Gastroesophageal sphincter (tissue), 4 donors: ENCODE data around the gene ADCY2. TPM values are rescaled to one million over a fixed set of nuclear protein-coding genes. Genes with fewer than 3 reads are reported as not detected.
A peak's percentile ranks its signal among the peaks of the same experiment; 100 is the strongest.

Experiments used
- ATAC-seq: fragments of 150-250 bp; one replicate; pipeline ENCODE4 v1.9.1; 2016; ENCODE audit warnings: mild to moderate bottlenecking, moderate library complexity
- H3K27ac ChIP-seq, 4 donors: fragments of 200-600 bp; sonication (generic) in 3 of 4; 1 replicate in 3 of 4; 2 replicates in 1 of 4; pipeline ENCODE4 v1.5.1; 2016 to 2019
- H3K27me3 ChIP-seq: fragments of 200-600 bp; sonication (generic); one replicate; pipeline ENCODE4 v1.5.1; 2019
- H3K36me3 ChIP-seq, 2 donors: fragments of 200-600 bp; sonication (generic); one replicate each; pipeline ENCODE4 v1.5.1; 2019; ENCODE audit warnings: control low read depth in 1 of 2
- H3K4me1 ChIP-seq, 3 donors: fragments of 200-600 bp; sonication (generic); 1 replicate in 2 of 3; 2 replicates in 1 of 3; pipeline ENCODE4 v1.5.1; 2016 to 2019; ENCODE audit warnings: control low read depth in 2 of 3
- H3K4me3 ChIP-seq, 2 donors: fragments of 200-600 bp; sonication (generic); one replicate each; pipeline ENCODE4 v1.5.1; 2019; ENCODE audit warnings: mild to moderate bottlenecking in 1 of 2, moderate library complexity in 1 of 2
- H3K9me3 ChIP-seq, 3 donors: fragments of 200-600 bp; sonication (generic); one replicate each; pipeline ENCODE4 v1.5.1; 2017 to 2019; ENCODE audit warnings: control low read depth in 2 of 3
- EP300 ChIP-seq: sonication (generic); formaldehyde crosslinking; IDR thresholded peaks from one replicate; pipeline ENCODE4 v1.6.1; 2017; ENCODE audit warnings: antibody characterized with exemption, mild to moderate bottlenecking
- POLR2A ChIP-seq, 2 donors: fragments of 450-650 bp; IDR thresholded peaks; one replicate each; pipeline ENCODE4 v1.6.1; 2017; ENCODE audit warnings: antibody characterized with exemption in 2 of 2, mild to moderate bottlenecking in 2 of 2, moderate library complexity in 1 of 2
- POLR2AphosphoS5 ChIP-seq: sonication (generic); formaldehyde crosslinking; IDR thresholded peaks from one replicate; pipeline ENCODE4 v1.6.1; 2017; ENCODE audit warnings: antibody characterized with exemption
- WGBS, 2 donors: methylation state at CpG; one replicate each; pipeline ENCODE4 v1.1.5; 2018; ENCODE audit warnings: low coverage in 1 of 2; 5-methylcytosine and 5-hydroxymethylcytosine counted together
- total RNA-seq, 4 donors: library from RNA; depleted of rRNA; stranded (reverse); fragments of >200 nt; gene quantifications; one replicate each; pipeline ENCODE4 v1.1.0, GENCODE V29; 2016
- TF ChIP-seq, protein P1 (sequence below), 4 experiments: fragments of 200-600 bp in 2 of 4; fragments of 450-650 bp in 2 of 4; sonication (generic) in 1 of 4; IDR thresholded peaks; one replicate each; pipeline ENCODE4 v1.5.1; 2017 to 2019; ENCODE audit warnings: antibody characterized with exemption in 4 of 4, mild to moderate bottlenecking in 2 of 4, moderate library complexity in 2 of 4

The ADCY2 gene
- total RNA-seq, 4 donors from 2014 or later = 5.8 to 15.9 (median 8.9) TPM

DNA sequence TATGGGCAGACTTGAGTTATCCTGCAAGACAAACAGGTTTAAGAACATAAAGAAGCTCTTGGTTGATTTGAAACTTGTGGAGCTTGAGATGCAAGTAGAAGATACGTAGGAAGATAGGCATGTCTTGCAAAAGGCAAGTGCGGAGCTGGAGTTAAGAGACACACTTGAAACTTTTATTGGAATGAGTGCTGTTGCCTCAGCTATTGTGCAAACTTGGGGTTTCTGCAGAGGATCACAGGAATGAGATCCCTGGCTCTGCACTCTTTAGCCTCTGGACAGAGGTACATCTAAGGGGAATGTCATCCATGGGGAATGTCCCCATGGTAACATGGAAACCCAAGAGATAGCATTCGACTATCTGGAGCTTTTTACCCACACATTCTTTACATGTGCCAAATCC, 121.1 kb downstream of the ADCY2 start:
- WGBS, 2 donors = 71% methylated on average over 3 of the region's 3 CpGs; no CpG with 5 or more reads in 1 of the 2 donors
- Histone ChIP-seq H3K27me3 (no peaks in the 10 kb centered on the region), H3K27ac (no peak overlapping the region), H3K4me1 (peaks cover 0 to 10% (median 0%) of the 10 kb centered on the region in 3 donors), H3K36me3 (peaks cover 0 to 11% of the 10 kb centered on the region in 2 donors), H3K4me3 (no peak overlapping the region), H3K9me3 (no peaks in the 10 kb centered on the region)
- no peak for ATAC-seq
- TF ChIP-seq, protein P1, sequence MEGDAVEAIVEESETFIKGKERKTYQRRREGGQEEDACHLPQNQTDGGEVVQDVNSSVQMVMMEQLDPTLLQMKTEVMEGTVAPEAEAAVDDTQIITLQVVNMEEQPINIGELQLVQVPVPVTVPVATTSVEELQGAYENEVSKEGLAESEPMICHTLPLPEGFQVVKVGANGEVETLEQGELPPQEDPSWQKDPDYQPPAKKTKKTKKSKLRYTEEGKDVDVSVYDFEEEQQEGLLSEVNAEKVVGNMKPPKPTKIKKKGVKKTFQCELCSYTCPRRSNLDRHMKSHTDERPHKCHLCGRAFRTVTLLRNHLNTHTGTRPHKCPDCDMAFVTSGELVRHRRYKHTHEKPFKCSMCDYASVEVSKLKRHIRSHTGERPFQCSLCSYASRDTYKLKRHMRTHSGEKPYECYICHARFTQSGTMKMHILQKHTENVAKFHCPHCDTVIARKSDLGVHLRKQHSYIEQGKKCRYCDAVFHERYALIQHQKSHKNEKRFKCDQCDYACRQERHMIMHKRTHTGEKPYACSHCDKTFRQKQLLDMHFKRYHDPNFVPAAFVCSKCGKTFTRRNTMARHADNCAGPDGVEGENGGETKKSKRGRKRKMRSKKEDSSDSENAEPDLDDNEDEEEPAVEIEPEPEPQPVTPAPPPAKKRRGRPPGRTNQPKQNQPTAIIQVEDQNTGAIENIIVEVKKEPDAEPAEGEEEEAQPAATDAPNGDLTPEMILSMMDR (IDR thresholded peaks at IDR 0.05) = no peak
- TF ChIP-seq POLR2A (IDR thresholded peaks at IDR 0.05) = no peak
- no peak for TF ChIP-seq POLR2AphosphoS5
- no peak for TF ChIP-seq EP300

DNA sequence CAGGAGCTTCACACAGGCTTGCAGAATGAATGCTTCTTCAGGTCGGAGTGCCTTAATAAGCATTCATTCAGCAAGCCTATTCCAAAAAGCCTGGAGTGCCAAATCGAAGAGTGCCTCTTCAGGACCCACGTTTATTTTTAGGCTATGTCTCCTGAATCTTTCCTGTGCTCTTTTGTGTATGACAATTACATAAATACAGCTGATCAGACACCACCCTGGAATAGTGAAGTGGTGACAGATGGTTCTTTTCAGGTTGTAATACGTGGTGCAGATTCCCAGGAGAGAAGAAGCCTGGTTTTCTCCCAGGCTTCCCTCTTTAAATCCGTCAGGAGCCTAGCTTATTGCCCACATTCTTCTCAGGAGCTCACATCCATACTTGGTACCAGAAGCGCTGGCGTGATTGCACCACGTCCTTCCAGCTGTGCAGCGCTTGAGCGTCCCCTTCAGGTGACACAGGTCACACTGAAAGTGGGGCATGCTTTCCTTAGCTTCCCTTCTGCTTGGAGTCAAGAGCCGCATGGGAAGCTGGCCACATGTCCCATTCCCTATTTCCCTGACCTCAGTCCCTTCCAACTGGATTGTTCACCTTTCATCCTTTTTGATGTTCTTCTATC, 123.1 kb downstream of the ADCY2 start:
- H3K27me3 ChIP-seq = no peaks in the 10 kb centered on the region
- no peaks in the 10 kb centered on the region for H3K9me3 ChIP-seq
- TF ChIP-seq POLR2AphosphoS5 (no peak), POLR2A (IDR thresholded peaks at IDR 0.05) (no peak)
- TF ChIP-seq, protein P1 (IDR thresholded peaks at IDR 0.05) = peak in 2 of 4 experiments; percentile 21 to 61
- no peak overlapping the region for H3K27ac ChIP-seq
- 36 to 40% methylated on average over 8 to 9 of the region's 11 CpGs for WGBS, 2 donors
- H3K4me1 ChIP-seq = peaks cover 0 to 10% (median 0%) of the 10 kb centered on the region in 3 donors
- H3K36me3 ChIP-seq = peaks cover 0 to 15% of the 10 kb centered on the region in 2 donors
- no peak for ATAC-seq
- H3K4me3 ChIP-seq = no peak overlapping the region

DNA sequence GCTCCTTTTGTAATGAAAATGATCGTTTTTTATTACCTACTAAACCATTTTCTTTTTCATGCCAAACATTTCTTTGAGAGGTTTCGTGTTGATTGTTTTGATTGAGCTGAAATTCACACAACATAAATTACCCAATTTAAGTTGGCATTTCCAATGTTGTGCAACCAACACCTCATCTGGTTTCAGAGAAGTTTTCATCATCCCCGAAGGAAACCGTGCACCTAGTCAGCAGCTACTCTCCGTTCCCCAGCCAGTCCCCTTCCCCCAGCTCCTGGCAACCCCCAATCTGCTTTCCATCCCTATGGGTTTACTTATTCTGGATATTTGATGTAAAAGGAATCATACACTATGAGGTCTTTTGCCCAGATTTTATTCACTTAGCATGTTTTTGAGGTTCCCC, 123.6 kb downstream of the ADCY2 start:
- no peak for ATAC-seq
- Histone ChIP-seq H3K36me3 (peaks cover 0 to 15% of the 10 kb centered on the region in 2 donors), H3K4me1 (peaks cover 0 to 10% (median 0%) of the 10 kb centered on the region in 3 donors), H3K4me3 (no peak overlapping the region), H3K27me3 (no peaks in the 10 kb centered on the region), H3K9me3 (no peaks in the 10 kb centered on the region), H3K27ac (no peak overlapping the region)
- TF ChIP-seq POLR2AphosphoS5 (no peak), POLR2A (IDR thresholded peaks at IDR 0.05) (no peak), EP300 (no peak)
- TF ChIP-seq, protein P1 (IDR thresholded peaks at IDR 0.05) = no peak
- 58 to 65% methylated on average over 5 of the region's 5 CpGs for WGBS, 2 donors

DNA sequence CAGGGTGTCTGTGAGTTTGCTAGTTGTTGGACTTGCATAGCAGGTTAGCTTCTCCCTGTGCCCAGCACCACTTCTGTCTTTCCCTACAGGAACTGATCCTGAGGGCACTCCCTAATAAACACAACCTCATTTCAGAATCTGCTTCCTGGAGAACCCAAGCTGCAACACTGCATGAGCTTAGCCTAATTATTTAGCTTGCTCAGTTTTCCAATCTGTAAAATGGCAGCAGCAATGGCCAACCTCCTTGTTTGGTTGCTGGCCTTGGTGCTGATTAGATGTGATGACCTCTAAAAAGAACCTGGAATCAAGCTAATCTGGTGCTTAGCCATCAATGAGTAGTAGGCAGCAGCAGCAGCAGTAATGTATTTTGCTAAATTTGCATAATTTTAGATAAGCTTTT, 133.9 kb downstream of the ADCY2 start:
- H3K4me3 ChIP-seq = no peak overlapping the region
- no peaks in the 10 kb centered on the region for H3K27me3 ChIP-seq
- no peak for ATAC-seq
- H3K27ac ChIP-seq = no peak overlapping the region
- no peak for TF ChIP-seq POLR2AphosphoS5
- TF ChIP-seq EP300 = no peak
- TF ChIP-seq, protein P1 (IDR thresholded peaks at IDR 0.05) = no peak
- no peak for TF ChIP-seq POLR2A (IDR thresholded peaks at IDR 0.05)
- no peaks in the 10 kb centered on the region for H3K9me3 ChIP-seq
- H3K4me1 ChIP-seq = no peaks in the 10 kb centered on the region
- H3K36me3 ChIP-seq = no peaks in the 10 kb centered on the region

- ATAC-seq = no peak
- 80 to 86% methylated on average over 1 of the region's 1 CpG for WGBS, 2 donors
- H3K4me3 ChIP-seq = no peak overlapping the region
- TF ChIP-seq POLR2A (IDR thresholded peaks at IDR 0.05) (no peak), EP300 (no peak), POLR2AphosphoS5 (no peak)
- TF ChIP-seq, protein P1 (IDR thresholded peaks at IDR 0.05) = no peak
- no peaks in the 10 kb centered on the region for H3K9me3 ChIP-seq
- H3K4me1 ChIP-seq = no peaks in the 10 kb centered on the region
- H3K27ac ChIP-seq = no peak overlapping the region
- no peaks in the 10 kb centered on the region for H3K36me3 ChIP-seq
- H3K27me3 ChIP-seq = no peaks in the 10 kb centered on the region
Observed at GRCh38 chr5:7533941-7534340, 138.0 kb downstream of the ADCY2 start.
